HG02943 (cell line): Measurements from ENCODE around the gene SLC9A8.

ENCODE experiments used
- ATAC-seq: cut with Tn5 transposase; IDR thresholded peaks from one replicate; pipeline ENCODE4 v1.9.1; 2021; ENCODE audit warnings: mild to moderate bottlenecking, low read depth, moderate library complexity; ENCODE audit not compliant: unreplicated experiment

SLC9A8 gene

GRCh38 chr20:49811825-49812506 lies 662 bp upstream of the SLC9A8 start:
- ATAC-seq = no peak

DNA sequence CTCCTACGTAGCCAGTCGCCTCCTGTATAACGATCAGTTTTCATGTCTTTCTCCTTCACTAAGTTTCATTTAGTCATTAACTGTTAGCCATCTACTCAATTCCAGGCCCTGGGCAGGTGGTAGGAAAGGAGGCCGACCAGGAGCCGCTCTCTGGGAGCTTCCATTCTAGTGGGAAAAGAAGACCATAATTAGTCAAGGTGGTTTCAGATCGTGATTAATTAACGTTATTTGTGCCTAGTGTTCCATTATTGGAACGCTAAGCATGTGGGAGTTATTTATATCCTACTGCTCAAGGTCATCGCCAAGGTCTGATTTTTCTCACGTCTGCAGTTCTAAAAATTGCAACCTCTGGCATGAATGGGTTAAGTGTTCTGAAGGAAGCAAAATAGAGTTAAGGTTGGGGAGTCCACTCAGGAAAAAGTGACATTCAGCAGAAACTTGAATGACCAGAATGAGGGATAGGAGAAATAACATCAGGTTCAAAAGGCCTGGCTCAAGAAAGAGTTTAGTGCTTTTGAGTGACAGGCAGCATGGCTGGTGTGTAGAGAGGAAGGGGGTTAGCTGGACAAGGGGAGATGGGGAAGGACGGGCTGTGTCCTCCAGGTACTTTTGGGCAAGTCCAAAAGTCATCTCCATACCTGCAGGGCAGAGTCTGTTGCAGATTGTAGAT lies 812 bp downstream of the SLC9A8 start:
- ATAC-seq = no peak

GRCh38 chr20:49814057-49814694 lies 1.5 kb downstream of the SLC9A8 start:
- no peak for ATAC-seq

GRCh38 chr20:49818816-49819215 lies 6.2 kb downstream of the SLC9A8 start:
- ATAC-seq = no peak

DNA sequence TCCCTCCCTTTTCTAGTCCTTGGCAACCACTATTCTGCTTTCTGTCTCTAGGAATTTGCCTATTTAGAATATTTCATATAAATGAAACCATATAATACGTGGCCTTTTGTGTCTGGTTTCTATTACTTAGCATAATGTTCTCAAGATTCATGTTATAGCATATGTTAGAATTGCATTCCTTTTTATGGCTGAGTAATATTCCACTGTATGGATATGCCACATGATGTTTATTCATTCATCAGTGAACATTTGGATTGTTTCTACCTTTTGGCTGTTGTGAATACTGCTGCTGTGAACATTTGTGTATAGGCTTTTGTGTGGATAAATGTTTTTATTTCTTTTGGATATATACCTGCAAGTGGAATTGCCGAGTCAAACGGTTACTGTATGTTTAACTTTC lies 7.1 kb downstream of the SLC9A8 start:
- no peak for ATAC-seq

DNA sequence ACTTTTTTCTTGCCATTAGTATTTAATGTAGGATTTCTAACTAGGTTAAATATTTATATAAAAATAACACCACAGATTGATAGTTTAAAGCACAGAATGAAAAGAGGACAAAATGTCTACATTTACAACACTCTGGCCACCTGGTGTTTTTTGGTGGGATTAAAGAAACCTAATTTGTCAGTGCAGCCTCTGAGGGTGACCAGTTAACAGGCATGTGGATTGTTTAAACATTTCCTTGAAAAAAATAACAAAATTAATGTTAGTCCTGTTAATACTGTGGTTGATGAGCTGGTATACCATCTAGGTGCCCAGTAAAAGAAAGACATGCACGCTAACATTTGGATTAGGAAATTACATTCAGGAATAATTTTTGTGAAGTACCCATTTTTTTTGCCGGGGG lies 8.8 kb downstream of the SLC9A8 start:
- ATAC-seq = no peak

DNA sequence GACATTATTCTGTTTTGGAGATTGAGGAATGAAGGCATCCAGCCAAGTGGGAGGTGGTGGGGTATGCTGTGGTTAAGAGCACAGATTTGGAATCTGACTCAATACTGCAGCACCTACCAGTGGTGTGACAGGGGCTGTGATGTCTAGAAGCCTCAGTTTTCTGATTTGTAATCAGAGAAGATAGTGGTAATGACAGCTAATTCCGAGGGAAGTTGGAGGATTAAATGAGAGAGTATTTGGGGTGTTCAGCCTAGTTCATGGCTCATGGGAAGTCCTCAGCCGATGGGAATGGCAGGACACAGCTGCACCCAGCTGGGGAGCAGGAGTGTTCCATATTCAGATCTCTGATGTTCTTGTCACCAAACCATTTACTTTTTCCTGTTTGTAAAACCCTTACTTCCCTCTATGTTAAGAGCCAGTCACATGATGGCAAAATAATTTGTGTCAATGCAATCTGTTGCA lies 9.3 kb downstream of the SLC9A8 start:
- no peak for ATAC-seq

DNA sequence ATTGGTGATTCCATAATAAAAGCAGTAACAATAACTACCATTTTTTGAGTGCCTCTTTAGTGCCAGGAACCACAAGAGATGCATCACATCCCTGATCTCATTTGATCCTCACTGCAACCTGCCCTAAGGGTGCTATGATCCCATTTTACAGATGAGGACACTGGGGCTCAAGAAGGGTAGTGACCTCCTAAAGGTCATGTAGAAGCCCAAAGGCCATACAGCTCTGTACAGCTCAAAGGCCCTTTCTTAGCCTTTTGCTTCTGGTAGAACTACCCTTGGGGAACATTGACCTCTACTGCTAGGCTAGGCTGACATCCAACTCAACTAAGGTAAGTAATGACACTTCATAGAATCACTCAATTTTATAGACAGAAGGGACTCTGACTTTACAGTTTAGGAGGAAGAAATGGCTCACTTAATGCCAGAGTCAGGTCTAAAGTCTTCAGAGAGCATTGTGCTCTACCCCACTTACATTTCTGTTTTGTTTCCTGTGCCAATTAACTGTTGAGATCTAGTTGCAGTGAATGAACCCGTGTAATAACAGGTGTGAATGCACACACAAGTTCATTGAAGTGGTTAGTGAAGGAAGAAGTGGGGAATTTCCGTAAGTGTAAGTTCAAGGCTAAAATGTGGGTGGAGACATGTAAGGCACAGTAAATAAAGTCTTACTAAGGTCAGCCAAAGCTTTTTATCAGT lies 10.7 kb downstream of the SLC9A8 start:
- no peak for ATAC-seq

DNA sequence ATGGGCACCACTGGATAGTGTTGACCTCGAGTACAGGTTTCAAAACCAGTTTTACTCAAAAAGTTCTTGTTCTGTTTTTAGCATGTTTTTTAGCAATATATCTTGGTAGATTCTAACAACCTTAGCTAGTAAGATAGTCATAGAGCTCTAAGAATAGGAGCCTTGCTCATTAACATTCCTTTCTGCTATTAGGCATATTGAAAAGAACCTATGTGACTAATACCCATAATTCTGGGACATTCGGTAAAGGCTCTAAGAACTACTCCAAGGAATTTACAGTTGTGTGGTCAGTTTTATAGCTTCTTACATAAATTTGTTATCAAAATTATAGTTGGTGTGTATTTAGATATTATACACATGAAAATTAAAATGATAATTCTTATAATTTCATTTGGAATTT lies 11.6 kb downstream of the SLC9A8 start:
- ATAC-seq = no peak

- no peak for ATAC-seq
Observed at GRCh38 chr20:49825521-49826033, 12.9 kb downstream of the SLC9A8 start.

GRCh38 chr20:49831022-49831769 lies 18.6 kb downstream of the SLC9A8 start:
- no peak for ATAC-seq

DNA sequence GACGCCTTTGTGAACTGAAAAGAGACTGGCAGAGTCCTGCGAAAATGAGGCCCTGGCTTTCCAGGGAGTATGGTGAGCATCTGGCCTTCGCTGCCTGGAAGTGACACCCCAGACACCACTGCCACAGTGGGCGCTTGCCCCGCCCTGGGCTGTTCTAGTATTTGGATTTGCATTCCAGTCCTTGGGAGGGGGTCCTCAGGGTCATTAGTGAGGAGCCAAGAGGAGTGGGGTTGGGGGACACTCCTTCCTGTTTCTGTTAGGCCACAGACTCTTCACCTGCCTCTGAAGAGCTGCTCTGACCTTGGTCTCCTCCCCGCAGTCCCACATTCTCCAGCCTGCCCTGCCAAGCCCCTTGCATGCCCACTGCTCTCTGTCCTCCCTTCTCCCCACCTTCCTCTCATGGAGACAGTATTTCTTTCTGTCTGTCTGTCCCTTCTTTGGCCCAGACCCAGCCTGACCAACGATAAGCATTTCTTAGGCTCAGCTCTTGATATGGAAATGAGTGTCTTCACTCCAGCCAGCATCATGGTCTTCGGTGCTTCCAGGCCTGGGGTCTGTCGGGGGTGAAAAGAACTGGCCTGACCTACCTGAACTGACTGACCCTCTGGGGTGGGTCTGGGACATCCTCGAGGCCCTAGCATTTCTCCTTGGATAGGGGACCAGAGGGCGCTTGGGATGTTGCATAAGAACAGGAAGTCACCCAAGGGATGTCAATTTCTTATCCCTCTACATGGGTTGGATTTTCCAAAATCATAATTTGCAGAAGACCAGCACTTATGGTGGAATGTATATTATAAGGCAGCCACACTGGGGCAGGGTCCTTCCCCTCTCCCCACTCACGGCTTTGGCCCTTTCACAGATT lies 19.4 kb downstream of the SLC9A8 start:
- ATAC-seq = no peak

GRCh38 chr20:49832632-49833327 lies 20.2 kb downstream of the SLC9A8 start:
- no peak for ATAC-seq

- ATAC-seq = no peak
Observed at GRCh38 chr20:49833483-49833882, 20.9 kb downstream of the SLC9A8 start.

DNA sequence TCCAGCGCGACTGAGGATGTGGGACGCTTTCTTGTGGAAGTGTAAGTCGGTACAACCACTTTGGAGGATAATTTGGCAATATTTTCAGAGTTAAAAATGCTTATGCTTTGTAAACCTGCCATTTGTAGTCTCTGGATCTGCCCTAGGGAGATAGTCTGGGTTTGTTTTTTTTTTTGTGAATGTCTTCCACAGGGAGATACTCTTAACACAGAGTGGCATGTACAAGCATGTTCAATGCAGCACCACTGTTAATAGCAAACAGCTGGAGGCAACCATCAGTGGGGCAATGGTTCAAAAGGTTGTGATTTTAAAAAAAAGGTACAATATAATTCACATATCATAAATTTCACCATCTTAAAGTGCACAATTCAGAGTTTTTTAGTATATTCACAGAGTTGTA lies 22.4 kb downstream of the SLC9A8 start:
- no peak for ATAC-seq

DNA sequence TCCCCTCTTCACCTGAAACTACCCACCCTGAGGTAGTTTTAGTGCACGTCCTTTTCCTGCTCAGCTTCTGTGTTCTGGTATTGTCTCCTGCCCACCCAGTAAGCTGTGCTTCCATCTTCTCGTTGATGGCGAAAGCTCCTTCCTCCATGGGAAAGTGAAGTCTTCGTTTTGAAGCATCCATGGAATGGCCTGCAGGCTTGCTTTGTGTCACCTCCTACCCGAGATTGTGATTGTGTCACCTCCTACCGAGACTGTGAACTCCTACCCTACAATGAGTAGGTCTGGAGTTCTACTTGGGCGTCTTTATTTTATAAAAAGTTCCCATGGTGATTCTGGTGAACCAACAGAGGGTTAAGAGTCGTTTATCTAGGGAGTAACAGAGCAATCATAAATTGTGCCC lies 25.9 kb downstream of the SLC9A8 start:
- no peak for ATAC-seq

DNA sequence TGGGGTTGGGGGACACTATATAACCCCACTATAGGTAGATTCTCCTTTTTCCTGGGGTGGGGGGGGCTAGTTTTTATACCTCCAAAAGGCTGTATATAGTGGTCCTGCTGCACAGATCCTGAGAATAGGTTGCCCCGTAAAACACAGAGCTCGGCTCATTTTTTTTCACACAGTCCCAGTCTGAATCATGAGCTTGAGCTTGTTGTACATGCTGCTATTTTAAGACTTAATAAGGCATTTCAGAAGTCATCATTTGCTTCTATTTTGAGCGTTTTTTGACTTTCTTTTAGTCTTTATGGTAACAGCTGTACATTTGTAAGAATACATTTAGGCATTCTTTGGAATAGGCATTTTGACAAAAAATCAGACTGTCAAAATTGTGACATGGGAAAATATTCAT lies 30.5 kb downstream of the SLC9A8 start:
- ATAC-seq = no peak

GRCh38 chr20:49843770-49844380 lies 31.2 kb downstream of the SLC9A8 start:
- no peak for ATAC-seq
